Glomerular endothelial cell (primary cell): ENCODE data around the gene HTRA3. TPM values are rescaled to one million over a fixed set of nuclear protein-coding genes. Genes with fewer than 3 reads are reported as not detected.

Experiments used
- DNase-seq: peaks from one replicate; pipeline ENCODE4 v3.0.0-alpha.2; 2011; ENCODE audit warnings: low read depth, low spot score; ENCODE audit errors: extremely low read depth
- total RNA-seq: library from RNA; depleted of rRNA; stranded (reverse); fragments of >200 nt; gene quantifications from 2 replicates; pipeline ENCODE4 v1.2.3, GENCODE V29; 2015

HTRA3 gene
- total RNA-seq, 1 donor from 2014 or later: 74.5 TPM

DNA sequence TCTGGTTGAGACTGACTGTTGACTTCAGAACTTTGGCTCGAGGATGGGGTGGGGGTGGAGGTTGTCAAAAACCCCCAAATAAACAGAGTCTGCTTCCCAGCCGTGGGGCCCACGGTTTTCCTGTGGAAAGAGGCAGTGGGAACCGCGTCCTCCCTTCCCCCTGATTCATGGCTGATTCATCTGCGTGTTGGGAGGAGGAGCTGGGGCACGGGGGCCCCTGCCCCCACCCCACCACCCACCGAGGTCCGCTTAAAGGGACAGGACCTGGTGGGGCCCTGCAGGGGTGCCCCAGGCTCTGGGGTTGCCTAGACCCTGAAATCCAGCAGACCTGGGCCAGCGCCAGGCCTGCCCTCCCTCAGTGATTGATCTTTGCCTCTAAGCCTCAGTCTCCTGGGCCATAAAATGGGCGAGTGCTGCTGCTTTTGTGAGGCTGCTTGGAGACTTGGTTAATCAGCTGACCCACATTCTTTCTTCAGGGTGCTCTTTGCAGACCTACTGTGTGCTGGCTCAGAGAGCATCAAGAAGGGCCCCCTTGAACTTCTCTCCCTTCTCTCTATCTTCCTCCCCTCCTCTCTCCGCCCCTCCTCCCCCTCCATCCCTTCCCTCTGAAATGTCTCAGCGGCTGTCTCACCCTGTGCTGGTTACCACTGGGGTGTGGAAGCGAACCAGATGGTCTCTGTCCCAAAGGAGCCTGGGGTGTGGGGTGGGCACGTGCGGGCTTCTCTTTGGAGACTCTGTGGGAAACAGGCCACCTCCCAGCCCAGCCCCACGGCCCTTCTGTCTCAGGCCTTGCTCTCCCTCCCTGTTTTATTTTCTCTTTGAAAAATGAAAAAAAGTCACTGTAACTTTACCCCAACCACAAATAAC, 9.1 kb downstream of the HTRA3 start:
- no peak for DNase-seq

DNA sequence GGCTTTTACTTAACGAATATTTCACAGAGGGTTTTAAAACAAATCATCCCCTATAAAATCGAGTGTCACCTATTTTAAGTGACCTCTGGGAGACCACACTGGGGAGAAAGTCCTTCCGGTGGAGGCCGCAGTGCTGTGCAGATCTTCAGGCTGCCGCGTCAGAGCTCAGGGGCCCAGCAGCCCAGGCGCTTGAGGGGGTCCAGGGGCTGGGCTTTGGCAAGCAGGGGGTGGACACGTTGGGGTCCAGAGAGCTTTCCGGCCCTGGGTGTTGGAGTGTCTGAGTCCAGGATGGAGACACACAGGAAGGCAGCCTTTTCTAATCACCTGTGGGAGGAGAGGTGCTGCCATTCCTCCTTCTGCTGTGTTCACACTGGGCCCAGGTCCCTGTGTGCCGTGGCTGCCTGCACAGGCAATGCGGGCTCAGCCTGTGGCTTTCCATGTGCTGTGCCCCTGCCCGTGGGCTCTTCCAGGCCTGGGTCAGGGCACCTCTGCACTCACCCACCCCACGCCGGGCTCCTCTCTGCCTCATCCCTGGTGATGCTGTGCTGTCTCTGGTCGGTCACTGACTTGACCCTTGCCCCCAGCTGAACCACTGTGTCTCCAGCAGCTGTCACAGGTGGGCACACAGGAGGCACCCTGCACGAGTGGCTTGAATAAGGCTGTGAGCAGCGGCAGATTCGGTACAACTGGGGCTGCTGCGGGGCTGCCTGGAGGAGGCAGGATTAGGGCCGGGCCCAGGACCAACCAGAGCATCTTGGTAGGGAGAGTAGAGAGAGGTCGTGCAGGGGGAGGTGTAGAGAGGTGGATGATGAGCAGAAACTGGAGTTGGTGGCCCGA, 10.0 kb downstream of the HTRA3 start:
- DNase-seq: no peak

DNA sequence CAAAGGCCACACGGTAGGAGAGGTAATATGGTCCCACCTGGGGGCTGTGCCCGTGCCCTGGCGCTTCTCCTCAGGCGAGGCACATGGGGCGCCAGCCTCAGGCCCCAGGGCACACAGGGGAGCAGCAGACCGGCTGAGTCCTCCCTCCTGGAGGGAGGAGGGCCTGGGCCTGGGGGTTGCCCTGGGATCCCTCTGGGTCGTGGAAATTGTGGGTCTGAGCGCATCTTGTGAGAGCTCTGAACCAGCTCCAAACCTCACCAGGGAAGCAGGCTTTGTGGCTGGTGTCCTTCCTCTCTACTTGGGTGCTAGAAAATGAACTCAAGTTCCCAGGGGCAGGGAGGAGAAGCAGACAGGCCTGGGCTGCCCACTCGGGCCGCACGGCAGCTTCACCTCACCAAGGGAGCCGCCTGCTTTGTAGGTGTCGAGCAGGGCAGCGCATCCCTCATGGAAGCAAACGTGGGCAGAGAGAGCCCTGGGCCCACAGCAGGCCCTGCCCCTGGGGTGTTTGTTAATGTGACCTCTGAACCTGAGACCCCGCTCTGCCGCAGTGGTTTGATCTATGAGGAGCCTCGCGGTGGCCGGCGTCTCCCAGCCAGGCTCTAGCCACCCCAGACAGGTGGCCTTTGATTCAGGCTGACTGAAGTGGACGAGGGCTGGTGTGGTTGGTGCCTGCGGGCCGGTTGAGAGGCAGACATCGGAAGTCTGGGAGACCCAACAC, 10.8 kb downstream of the HTRA3 start:
- no peak for DNase-seq

DNA sequence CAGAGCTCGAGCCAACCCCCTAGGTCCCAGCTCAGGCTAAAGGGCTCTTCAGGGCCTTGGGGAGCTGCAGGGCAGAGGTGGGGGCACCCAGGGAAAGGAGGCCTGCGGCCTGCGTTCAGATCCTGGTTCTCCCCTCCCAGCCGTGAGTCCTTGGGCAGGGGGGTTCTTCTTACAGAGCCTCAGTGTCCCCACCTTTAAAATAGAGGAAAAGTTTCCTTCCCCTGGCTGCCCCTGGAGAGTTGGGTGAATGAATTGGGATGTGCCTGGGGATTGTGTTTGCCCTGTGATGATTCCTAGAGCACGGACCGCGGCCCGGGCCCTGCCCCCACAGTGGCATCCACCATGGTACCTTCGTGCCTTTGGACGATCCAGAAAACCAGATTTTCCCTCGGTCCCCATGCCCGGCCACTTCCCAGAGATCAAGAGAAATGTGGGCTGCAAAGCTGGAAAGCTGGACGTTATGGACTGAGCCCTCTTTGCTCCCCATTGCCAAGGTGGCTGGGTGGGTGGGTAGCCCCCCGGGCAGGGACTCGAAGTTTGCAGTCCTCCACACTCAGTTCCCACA, 11.4 kb downstream of the HTRA3 start:
- DNase-seq: no peak

DNA sequence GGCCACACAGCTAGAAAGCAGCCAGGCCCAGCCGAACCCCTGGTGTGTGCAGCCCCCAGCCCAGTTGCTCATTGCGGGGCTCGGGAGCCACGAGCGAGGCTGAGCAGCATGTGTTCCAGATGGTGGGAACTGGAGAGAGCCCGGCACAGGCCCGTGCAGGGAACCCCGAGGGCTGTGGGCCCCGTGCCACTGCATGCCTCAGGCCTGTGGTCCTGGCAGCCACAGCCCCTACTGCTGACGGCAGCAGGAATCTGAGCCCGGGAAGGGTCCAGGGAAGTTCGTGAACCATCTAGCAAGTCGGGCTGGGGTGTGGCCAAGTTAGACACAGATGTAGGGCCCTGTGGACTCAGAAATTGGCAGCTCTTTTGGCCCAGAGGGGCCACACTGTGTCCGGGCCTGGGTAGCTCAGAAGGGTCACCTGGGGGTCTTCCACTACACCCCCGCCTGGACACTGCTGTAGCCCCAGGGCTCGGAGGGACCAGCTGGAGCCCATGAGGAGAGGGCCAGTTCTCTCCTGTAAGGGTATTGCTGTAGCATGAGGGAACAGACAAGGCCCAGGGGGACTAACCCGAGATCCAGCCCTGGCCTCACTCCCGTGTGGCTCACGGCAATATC, 12.1 kb downstream of the HTRA3 start:
- DNase-seq: no peak

DNA sequence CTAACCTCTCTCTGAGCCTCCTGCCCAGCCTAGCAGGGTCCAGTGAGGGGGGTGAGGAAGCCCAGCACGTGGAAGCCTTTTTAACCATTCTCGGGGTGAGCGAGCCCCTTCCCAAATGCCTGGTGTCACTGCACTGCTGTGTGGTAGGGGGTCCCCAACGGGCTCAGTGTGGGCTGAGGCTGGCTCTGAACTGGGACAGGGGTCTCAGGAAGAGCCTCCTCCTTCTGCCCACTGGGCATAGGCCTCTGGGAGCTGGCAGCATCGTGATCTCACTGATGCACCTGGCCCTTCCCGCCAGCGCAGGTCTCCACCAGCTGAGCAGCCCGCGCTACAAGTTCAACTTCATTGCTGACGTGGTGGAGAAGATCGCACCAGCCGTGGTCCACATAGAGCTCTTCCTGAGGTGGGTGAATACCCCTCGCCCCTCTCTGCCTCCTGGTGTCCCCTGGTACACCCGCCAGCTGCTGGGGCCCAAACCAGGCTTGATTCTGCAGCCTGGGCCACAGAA, 12.6 kb downstream of the HTRA3 start:
- no peak for DNase-seq

DNA sequence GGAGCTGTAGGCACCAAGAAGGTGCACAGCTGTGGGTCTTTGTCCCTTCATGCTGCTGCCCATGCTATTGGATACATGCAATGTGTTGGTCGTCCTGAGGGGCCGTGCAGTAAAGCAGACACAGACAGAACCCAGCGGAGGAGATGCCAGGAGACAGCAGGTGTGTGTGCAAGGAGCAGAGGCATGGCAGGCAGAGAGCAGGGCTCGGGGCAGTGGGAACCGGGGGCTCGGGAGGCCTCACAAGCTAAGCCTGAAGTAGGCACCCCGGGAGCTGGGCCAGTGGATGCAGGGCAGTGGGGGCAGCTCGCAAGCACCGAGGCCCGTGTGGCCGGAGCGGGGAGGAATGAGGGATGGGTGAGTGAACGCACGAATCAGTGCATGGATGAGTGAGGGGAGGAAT, 13.2 kb downstream of the HTRA3 start:
- no peak for DNase-seq

DNA sequence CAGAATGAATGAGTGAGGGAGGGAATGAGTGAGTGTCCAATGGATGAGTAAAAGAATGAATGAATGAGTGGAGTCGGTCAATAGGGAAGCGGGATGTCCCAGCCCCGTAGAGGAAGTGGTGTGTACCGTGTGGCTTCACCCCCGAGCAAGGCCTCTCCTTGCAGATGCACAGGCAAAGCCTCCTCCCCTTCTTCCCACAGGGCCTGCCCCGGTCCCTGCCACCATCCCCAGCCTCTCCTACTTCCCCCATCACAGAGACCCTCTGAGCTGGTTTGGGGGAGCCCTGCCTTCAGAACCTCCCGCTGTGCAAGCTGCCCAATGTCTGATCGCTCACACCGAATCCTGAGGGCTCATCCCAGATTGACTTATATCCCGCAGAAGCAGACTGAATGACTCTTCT, 13.6 kb downstream of the HTRA3 start:
- DNase-seq: no peak

DNA sequence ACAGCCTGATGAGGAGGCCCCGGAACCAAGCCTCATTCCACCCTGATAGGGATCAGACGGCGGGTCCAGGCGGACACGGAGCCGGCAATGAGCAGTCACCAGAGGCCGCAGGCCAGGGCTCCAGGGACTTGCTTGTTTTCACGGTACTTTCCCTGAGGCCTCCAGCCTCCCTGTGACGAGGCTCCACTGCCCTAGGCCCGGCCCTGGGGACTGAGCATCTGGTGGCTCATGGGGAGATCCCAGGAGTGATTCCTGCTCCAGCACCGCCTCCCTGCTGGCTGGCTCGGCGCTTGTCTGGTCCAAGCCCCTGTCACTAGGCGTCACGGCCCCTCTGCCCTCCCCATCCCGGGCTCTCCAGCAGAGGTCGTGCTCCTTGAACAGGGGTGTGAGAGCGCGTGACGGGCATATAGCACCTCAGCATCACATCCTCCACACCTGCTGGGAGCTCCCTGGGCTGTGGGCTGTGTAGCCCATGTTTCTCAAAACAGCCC, 14.1 kb downstream of the HTRA3 start:
- no peak for DNase-seq

DNA sequence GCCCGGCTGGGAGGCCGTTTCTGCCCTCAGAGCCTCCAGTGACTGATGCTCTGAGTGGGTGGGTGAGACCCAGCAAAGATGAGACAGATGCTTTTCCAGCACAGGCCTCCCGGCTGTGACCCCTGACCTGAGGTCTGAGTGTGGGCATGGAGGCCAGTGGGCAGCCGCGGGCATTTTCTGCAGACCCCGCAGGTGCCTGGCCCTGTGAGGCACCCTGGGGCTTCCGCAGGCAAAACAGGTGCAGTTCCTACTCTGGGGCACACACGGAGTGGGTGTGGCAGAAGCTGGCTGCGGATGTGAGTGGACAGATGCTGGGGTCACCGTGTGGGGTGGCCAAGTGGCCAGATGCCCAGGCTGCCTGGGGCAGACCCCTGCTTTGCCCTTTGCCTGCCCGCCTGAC, 14.8 kb downstream of the HTRA3 start:
- no peak for DNase-seq

DNA sequence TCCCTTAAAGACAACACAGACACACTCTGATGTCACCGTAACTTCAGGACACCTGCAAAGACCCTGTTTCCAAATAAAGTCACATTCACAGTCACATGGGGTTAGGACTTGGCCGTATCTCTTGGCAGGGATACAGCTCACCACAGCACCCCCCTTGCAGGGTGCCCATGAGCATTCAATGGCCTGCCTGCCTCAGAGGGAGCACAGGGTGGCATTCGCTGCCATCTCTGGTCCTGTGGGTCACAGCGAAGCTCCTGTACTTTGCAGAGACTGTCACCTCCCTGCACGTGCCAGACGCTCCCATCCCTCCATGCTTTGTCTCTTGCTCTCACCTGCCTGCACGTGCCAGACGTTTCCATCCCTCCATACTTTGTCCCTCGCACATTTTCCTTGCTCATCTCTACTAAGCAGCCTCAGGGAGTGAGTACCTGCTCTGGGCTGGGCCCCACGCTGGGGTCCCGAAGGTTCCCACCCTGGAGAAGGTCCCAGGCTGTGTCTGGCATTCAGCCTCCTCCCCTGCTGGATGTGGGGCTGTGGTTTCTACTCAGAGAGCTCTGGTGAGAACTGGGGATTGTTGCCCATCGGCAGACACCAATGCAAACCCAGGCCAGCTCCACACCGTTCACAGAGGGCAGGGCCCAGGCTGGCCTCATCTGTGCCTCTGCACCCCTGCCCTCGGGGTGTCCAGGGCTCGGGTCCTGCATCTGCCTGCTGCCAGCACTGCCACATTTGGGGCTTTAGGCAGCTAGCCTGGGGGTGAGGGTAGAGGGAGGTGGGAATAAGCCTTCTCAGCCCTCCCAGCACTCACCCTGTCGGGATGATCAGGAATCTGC, 15.8 kb downstream of the HTRA3 start:
- DNase-seq: no peak

DNA sequence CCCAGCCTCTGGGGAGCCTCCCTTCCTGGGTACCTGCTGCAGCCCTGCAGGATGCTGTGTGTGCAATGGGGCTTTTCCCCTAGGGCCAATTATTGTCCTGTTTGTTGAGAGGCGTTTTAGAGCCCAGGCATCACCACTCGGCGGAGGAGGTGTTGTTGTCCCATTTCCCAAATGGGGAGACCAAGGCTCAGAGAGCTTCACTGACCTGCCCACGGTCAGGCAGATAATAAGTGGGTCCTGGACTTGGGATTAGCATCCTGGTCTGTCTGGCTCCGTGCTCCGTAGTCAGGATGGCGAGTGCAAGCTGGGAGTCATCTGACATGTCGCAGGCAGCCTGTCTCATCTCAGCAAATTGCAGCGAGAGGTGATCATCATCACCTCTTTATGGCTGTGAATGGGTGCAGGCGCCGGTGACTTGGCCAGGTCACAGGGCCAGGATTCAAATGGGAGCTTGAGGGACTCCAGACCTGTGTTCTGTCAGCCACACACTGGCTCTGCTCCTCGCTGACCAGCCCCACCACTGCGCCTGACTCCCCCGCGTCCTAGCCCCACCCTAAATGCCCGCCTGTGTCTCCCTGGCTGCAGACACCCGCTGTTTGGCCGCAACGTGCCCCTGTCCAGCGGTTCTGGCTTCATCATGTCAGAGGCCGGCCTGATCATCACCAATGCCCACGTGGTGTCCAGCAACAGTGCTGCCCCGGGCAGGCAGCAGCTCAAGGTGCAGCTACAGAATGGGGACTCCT, 16.6 kb downstream of the HTRA3 start:
- DNase-seq: no peak

DNA sequence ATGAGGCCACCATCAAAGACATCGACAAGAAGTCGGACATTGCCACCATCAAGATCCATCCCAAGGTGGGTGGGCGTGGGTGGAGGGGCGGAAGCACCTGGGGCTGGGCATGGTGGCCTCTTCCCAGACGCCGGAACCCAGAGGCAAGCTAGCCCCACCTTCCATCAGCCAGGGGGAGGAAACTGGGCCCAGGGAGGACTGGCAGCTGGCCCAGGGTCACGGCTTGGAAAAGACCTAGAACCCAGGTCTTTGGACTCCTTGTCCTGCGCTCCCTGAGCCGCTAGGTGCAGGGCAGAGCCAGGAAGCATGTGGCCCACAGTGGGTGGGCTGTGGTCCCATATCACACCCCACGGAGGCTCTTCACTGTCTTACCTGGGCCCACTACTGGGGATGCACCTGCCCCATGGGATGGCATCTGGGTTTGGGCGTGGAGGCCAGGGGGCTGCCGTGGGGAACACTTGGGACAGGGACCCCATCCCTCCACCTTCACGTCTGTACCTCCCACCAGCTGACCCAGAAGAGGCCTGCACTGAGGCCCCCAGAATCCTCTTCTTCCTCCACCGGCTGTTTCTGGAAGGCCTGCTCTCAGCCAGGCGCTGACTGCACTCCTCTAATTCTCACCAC, 17.3 kb downstream of the HTRA3 start:
- DNase-seq: no peak

DNA sequence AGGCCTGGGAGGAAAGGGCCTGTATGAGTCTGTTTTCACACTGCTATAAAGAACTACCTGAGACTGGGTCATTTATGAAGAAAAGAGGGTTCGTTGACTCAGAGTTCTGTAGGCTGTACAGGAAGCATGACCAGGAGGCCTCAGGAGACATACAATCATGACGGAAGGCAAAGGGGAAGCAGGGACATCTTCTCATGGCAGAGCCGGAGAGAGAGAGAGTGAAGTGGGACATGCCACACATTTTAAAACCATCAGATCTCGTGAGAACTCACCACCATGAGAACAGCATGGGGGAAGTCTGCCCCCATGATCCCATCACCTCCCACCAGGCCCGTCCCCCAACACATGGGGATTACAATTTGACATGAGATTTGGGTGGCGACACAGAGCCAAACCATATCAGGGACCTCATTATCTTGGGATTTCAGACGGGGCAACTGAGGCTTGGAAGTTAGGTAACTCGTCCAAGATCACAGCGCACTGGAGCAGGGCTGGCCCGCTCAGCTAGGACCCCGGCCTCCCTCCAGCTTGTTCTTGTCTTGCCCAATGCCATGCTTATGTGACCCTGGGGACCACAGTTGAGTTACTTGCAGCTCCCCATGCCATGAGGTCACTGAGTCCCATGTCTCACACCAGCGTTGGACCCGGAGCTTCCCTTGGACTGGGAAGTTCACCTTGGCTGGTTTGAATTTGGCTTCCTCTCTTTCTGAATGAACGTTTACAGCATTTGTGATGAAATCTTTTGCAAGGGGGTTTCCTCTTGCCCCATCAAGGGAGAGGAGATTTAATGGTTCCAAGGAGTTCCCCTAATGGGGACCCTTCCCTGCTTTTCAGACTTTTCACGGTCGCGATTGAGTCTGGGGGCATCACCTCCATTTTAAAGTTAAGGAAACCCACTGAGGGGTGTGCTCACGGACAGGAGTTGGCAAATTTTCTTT, 18.1 kb downstream of the HTRA3 start:
- DNase-seq: no peak

DNA sequence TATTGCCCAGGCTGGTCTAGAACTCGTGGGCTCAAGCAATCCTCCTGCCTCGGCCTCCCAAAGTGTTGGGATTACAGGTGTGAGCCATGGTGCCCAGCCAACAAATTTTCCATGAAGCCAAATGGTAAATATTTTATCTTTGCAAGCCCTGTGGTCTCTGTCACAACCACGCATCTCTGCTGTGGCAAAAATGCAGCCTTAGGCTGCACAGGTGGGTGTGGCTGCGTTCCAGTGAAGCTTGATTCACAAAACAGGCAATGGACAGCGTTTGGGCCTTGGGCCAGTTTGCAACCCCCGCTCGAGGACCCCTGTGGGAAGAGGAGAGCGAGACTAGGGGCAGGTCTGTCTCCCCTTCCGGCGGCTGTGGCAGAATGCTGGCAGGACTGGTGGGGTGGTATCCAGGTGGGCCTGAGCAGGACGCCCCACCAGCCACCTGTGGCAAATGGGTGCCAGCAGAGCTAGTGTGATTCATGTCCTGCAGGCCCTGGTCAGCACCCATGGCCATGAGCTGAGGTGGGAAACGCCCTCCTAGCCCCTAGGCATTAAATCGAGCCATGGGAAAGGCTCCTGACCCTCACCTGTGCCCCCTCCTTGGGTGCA, 19.7 kb downstream of the HTRA3 start:
- no peak for DNase-seq

DNA sequence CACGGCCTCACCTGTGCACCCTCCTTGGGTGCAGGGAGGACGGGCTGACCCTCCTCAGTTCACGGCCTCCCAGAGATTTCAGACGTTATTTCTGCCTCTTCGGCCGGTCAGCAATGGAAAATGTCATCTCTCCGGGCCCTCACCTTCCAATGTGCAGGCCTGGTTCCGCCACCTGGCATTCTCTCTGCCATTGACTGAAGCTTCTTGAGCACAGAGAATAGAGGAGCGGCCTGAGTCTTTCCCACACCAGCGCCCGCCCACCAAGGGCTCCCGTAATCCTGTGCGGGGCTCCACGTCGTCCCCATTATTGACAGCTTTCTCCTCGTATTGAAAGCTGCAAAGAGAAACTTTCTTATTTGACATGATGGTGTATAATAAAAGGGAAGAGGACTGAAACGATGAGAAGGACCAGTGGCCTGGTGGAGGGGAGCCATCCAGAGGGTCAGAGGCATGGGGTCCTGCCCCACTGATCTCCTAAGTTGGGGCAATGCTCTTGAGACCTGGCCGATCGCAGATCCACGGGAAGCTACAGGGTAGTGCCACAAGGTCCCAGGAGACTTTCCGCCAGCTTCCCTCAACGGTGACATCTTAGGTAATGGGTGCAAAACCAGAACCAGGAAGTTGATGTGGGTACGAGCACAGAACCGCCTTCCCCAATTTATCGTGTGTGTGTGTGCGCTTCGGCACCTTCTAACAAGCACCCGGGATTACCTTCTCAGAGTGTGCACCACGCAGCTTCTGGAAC, 20.6 kb downstream of the HTRA3 start:
- DNase-seq: no peak
